Endothelial cell of umbilical vein (primary cell): ENCODE data around the gene KCTD20. TPM values are rescaled to one million over a fixed set of nuclear protein-coding genes. Genes with fewer than 3 reads are reported as not detected.

Experiments
- BruUV-seq: library from RNA; stranded (reverse); fragments of 400-500 nt; replicated peaks from 2 replicates; lab custom pipeline; 2021; lab: Mats Ljungman, UMichigan
- CTCF ChIA-PET: fragments of 300-600, 350-600 bp; sonication (Branson Sonifier 250); formaldehyde crosslinking; loops from one replicate; lab custom pipeline; 2021; ENCODE audit warnings: antibody characterized with exemption, inconsistent platforms; lab: Charles Lee
- POLR2A ChIA-PET: fragments of 300-600, 350-600 bp; sonication (Branson Sonifier 250); formaldehyde crosslinking; loops from one replicate; lab custom pipeline; 2021; ENCODE audit warnings: antibody characterized with exemption, inconsistent platforms; lab: Charles Lee
- DNase-seq: peaks from one replicate; pipeline ENCODE4 v3.0.0-alpha.2; 2011; ENCODE audit warnings: low read depth, low spot score
- FAIRE-seq: peaks from 2 replicates; lab custom pipeline; 2011; peaks lifted over from hg19 to GRCh38; lab: Jason Lieb, UNC
- H2AFZ ChIP-seq: 2 replicates; pipeline ENCODE4 v1.6.0; 2012; ENCODE audit warnings: low read depth, low read length, control low read depth, inconsistent platforms
- H3K27ac ChIP-seq: 2 replicates; pipeline ENCODE4 v1.5.1; 2011; ENCODE audit warnings: low read depth, mild to moderate bottlenecking, control low read depth, low read length, moderate library complexity; ENCODE audit not compliant: insufficient read depth
- H3K27me3 ChIP-seq, 2 experiments: 2 replicates each; pipeline versions ENCODE4 v1.6.0 to v1.6.1; 2011; ENCODE audit warnings: low read length in 2 of 2, mixed read lengths in 1 of 2; ENCODE audit not compliant: control insufficient read depth in 2 of 2, insufficient read depth in 2 of 2
- H3K36me3 ChIP-seq, 2 experiments: 2 replicates in 1 of 2; 3 replicates in 1 of 2; pipeline ENCODE4 v1.5.1; 2011; ENCODE audit warnings: low read length in 2 of 2, mild to moderate bottlenecking in 1 of 2, moderate library complexity in 1 of 2; ENCODE audit not compliant: control insufficient read depth in 2 of 2, insufficient read depth in 2 of 2; ENCODE audit errors: extremely low read depth in 1 of 2
- H3K4me1 ChIP-seq: 3 replicates; pipeline ENCODE4 v1.5.1; 2011; ENCODE audit warnings: mild to moderate bottlenecking, low read length; ENCODE audit not compliant: control insufficient read depth, insufficient read depth; ENCODE audit errors: extremely low read depth
- H3K4me2 ChIP-seq: 2 replicates; pipeline ENCODE4 v1.6.1; 2011; ENCODE audit warnings: low read length, control low read depth, mixed read lengths; ENCODE audit not compliant: insufficient read depth
- H3K4me3 ChIP-seq, 3 experiments: fragments of 200-600 bp in 1 of 3; sonication (generic), shearing (Covaris generic) in 1 of 3; replicated peaks in 1 of 3; 2 replicates each; pipeline ENCODE4 v1.5.1; 2011 to 2016; ENCODE audit warnings: control low read depth in 3 of 3, low read length in 3 of 3, mild to moderate bottlenecking in 2 of 3, inconsistent platforms in 1 of 3, low read depth in 1 of 3, moderate library complexity in 1 of 3; ENCODE audit not compliant: insufficient read depth in 1 of 3
- H3K79me2 ChIP-seq: 2 replicates; pipeline ENCODE4 v1.6.0; 2012; ENCODE audit warnings: low read length, inconsistent platforms; ENCODE audit not compliant: control insufficient read depth, insufficient read depth
- H3K9ac ChIP-seq: replicated peaks from 2 replicates; pipeline ENCODE3; 2011; ENCODE audit warnings: low read length, control low read depth; ENCODE audit not compliant: insufficient read depth; ENCODE audit errors: extremely low read depth
- H3K9me1 ChIP-seq: replicated peaks from 3 replicates; pipeline ENCODE4 v1.6.0; 2011; ENCODE audit warnings: mild to moderate bottlenecking, low read length; ENCODE audit not compliant: control insufficient read depth, insufficient read depth; ENCODE audit errors: extremely low read depth
- H3K9me3 ChIP-seq: replicated peaks from 2 replicates; pipeline ENCODE4 v1.5.1; 2012; ENCODE audit warnings: low read length, inconsistent platforms; ENCODE audit not compliant: control insufficient read depth, insufficient read depth
- H4K20me1 ChIP-seq: replicated peaks from 2 replicates; pipeline ENCODE3; 2011; ENCODE audit warnings: mild to moderate bottlenecking, low read length; ENCODE audit not compliant: control insufficient read depth, insufficient read depth; ENCODE audit errors: extremely low read depth
- FOS ChIP-seq: IDR thresholded peaks from 2 replicates; pipeline ENCODE4 v1.6.1; 2011; ENCODE audit warnings: mild to moderate bottlenecking, low read length, moderate library complexity, borderline replicate concordance; ENCODE audit not compliant: insufficient read depth
- GATA2 ChIP-seq: IDR thresholded peaks from 2 replicates; pipeline ENCODE4 v1.7.0; 2011; ENCODE audit warnings: low read depth, mild to moderate bottlenecking, moderate library complexity, mixed read lengths, low read length; ENCODE audit not compliant: insufficient read length, insufficient read depth
- JUN ChIP-seq: IDR thresholded peaks from 2 replicates; pipeline ENCODE4 v1.6.1; 2011; ENCODE audit warnings: borderline replicate concordance, low read depth; ENCODE audit not compliant: insufficient read length, insufficient read depth
- MYC ChIP-seq: IDR thresholded peaks from one replicate; pipeline ENCODE4 v1.6.1; 2011; ENCODE audit warnings: mild to moderate bottlenecking, low read depth, low read length
- POLR2A ChIP-seq: IDR thresholded peaks from 2 replicates; pipeline ENCODE4 v1.6.1; 2012; ENCODE audit warnings: low read depth, mild to moderate bottlenecking, control low read depth, low read length
- POLR2AphosphoS5 ChIP-seq: IDR thresholded peaks from 2 replicates; pipeline ENCODE4 v1.6.1; 2012; ENCODE audit warnings: low read depth, mild to moderate bottlenecking, control low read depth, low read length, moderate library complexity; ENCODE audit not compliant: insufficient read depth
- dilution Hi-C: fragments of 300-500 bp; cut with MboI; formaldehyde crosslinking; loops from one replicate; pipeline ENCODE4 v1.15.0; 2019; ENCODE audit warnings: low sequenced_read_pairs; ENCODE audit not compliant: extremely low pct_ligation_motif_present
- intact Hi-C: fragments of 100-400 bp; cut with micrococcal nuclease; formaldehyde crosslinking; loops from one replicate; pipeline ENCODE4 v1.10.0; 2022
- polyA plus RNA-seq, 4 experiments: library from polyadenylated mRNA; depleted of rRNA in 3 of 4; stranded (reverse) in 3 of 4; unstranded in 1 of 4; fragments of >200 nt; gene quantifications; 2 replicates each; pipeline versions ENCODE4 v1.2.1 to v1.2.3, GENCODE V29; 2011 to 2012; ENCODE audit warnings: missing spikeins in 1 of 4
- total RNA-seq: library from RNA; stranded (reverse); gene quantifications from 2 replicates; pipeline ENCODE4 v1.2.3, GENCODE V29; 2021
- TF ChIP-seq, protein P1 (sequence below), 2 donors: IDR thresholded peaks; 1 replicate in 1 of 2; 2 replicates in 1 of 2; pipeline ENCODE4 v1.5.1; 2011; ENCODE audit warnings: low read length in 2 of 2, mild to moderate bottlenecking in 2 of 2, moderate library complexity in 2 of 2, control low read depth in 1 of 2, inconsistent platforms in 1 of 2, low read depth in 1 of 2; ENCODE audit not compliant: insufficient read depth in 1 of 2; ENCODE audit errors: extremely low read depth in 1 of 2
- TF ChIP-seq, protein P2 (sequence below): IDR thresholded peaks from 2 replicates; pipeline ENCODE4 v1.6.1; 2011; ENCODE audit not compliant: insufficient read depth, insufficient read length

KCTD20 gene
- total and polyA plus RNA-seq, 2 donors (not counting 3 experiments of a cell fraction or from before 2014, with no cell fraction given), result 26.2 to 47.2 TPM

DNA sequence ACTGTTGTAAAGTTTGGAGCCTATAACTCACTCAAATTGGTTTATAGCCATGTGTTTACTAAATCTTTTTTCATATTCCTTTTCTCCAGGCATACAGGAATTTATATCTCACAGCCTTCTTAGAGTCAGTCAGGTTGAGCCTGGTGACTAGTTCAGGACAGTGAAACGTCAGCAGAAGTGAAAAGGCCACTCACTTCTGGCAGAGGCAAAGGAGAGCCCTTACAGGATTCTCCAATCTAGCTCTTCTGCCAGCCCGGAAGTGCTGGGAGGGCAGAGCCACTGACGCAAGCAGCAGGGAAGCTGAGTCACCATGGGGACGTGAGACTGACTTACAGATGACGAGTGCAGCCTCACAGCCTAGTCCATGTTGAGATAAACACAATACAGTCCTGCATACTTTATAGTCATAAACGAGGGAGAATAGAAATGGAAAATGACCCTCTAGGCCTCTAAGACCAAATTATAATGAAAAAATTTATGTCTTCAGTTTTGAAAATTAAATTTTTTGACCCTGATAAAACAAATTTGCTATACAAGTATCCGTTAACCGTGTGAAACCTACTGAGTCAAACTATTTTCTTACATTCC lies 1.4 kb upstream of the KCTD20 start:
- no TSS peak for BruUV-seq
- dilution Hi-C loops, result no loop called here
- peaks cover 29% of the 10 kb centered on the region for H3K79me2 ChIP-seq
- DNase-seq (peak; percentile 98), FAIRE-seq (peak; percentile 92)
- peak overlapping the region; percentile 98 for H3K4me2 ChIP-seq
- H3K4me3 ChIP-seq, result no peak overlapping the region
- intact Hi-C loops, result loop anchor here (1.0 to 5.0 kb wide), 3 partner anchors 18 to 801 kb away; partner anchors contain the start of gene SRSF3
- ChIA-PET CTCF (interaction anchor here (1.5 kb wide), 1 partner anchor 18 kb away, joined by 12 read pairs; no protein-coding TSS in a partner anchor), POLR2A (no interaction called here)
- H3K9ac ChIP-seq, result peak overlapping the region; percentile 91
- H4K20me1 ChIP-seq, result no peaks in the 10 kb centered on the region
- H3K36me3 ChIP-seq, result no peaks in the 10 kb centered on the region
- no peaks in the 10 kb centered on the region for H3K27me3 ChIP-seq
- H2AFZ ChIP-seq, result no peak overlapping the region
- H3K4me1 ChIP-seq, result peaks cover 36% of the 10 kb centered on the region
- peak overlapping the region; percentile 95 for H3K27ac ChIP-seq
- TF ChIP-seq, protein P1, sequence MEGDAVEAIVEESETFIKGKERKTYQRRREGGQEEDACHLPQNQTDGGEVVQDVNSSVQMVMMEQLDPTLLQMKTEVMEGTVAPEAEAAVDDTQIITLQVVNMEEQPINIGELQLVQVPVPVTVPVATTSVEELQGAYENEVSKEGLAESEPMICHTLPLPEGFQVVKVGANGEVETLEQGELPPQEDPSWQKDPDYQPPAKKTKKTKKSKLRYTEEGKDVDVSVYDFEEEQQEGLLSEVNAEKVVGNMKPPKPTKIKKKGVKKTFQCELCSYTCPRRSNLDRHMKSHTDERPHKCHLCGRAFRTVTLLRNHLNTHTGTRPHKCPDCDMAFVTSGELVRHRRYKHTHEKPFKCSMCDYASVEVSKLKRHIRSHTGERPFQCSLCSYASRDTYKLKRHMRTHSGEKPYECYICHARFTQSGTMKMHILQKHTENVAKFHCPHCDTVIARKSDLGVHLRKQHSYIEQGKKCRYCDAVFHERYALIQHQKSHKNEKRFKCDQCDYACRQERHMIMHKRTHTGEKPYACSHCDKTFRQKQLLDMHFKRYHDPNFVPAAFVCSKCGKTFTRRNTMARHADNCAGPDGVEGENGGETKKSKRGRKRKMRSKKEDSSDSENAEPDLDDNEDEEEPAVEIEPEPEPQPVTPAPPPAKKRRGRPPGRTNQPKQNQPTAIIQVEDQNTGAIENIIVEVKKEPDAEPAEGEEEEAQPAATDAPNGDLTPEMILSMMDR (IDR thresholded peaks at IDR 0.05; ENCODE audit: extremely low read depth in 1 of 2, insufficient read depth in 1 of 2, low read depth in 1 of 2, low read length in 2 of 2), result no peak
- TF ChIP-seq, protein P2, sequence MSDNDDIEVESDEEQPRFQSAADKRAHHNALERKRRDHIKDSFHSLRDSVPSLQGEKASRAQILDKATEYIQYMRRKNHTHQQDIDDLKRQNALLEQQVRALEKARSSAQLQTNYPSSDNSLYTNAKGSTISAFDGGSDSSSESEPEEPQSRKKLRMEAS, result no peak
- TF ChIP-seq FOS (peak; percentile 96), POLR2A (peak; percentile 55), POLR2AphosphoS5 (peak; percentile 65), JUN (peak; percentile 94), MYC (peak; percentile 20), GATA2 (no peak)
- no peaks in the 10 kb centered on the region for H3K9me1 ChIP-seq
- H3K9me3 ChIP-seq, result no peaks in the 10 kb centered on the region
